ENCODE measurements around the gene EEF1AKMT3.

DNA sequence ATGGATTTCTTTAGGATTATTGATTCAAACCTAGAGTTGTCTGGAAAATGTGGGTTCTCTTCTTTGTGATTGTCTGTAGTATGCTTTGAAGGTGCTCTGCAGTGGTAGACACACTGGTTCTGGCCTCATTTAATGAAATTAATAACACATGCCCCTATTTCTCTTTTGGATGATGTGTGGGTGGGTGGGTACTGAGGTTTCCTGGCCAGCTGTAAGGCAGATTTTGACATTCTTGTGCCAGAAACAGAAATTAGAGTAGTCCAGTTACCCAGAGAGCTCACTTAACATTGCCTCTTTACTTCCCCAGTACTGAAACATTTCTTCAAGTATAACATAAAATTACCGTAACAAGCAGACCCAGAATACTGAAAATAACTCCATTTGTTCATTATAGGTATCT is 24.6 kb downstream of the EEF1AKMT3 start:
- TF ChIP-seq, protein P1, sequence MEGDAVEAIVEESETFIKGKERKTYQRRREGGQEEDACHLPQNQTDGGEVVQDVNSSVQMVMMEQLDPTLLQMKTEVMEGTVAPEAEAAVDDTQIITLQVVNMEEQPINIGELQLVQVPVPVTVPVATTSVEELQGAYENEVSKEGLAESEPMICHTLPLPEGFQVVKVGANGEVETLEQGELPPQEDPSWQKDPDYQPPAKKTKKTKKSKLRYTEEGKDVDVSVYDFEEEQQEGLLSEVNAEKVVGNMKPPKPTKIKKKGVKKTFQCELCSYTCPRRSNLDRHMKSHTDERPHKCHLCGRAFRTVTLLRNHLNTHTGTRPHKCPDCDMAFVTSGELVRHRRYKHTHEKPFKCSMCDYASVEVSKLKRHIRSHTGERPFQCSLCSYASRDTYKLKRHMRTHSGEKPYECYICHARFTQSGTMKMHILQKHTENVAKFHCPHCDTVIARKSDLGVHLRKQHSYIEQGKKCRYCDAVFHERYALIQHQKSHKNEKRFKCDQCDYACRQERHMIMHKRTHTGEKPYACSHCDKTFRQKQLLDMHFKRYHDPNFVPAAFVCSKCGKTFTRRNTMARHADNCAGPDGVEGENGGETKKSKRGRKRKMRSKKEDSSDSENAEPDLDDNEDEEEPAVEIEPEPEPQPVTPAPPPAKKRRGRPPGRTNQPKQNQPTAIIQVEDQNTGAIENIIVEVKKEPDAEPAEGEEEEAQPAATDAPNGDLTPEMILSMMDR (conservative IDR thresholded peaks at IDR 0.05; ENCODE audit: low read depth, low read length): no peak
- TF ChIP-seq EZH2 (IDR thresholded peaks at IDR 0.05; ENCODE audit: low read length, unreplicated experiment): no peak
